HG02763 (cell line): ENCODE data around the gene GDF7.

Source experiments
- ATAC-seq: cut with Tn5 transposase; IDR thresholded peaks from one replicate; pipeline ENCODE4 v1.9.1; 2021; ENCODE audit warnings: mild to moderate bottlenecking, moderate library complexity; ENCODE audit not compliant: unreplicated experiment

Gene GDF7

DNA sequence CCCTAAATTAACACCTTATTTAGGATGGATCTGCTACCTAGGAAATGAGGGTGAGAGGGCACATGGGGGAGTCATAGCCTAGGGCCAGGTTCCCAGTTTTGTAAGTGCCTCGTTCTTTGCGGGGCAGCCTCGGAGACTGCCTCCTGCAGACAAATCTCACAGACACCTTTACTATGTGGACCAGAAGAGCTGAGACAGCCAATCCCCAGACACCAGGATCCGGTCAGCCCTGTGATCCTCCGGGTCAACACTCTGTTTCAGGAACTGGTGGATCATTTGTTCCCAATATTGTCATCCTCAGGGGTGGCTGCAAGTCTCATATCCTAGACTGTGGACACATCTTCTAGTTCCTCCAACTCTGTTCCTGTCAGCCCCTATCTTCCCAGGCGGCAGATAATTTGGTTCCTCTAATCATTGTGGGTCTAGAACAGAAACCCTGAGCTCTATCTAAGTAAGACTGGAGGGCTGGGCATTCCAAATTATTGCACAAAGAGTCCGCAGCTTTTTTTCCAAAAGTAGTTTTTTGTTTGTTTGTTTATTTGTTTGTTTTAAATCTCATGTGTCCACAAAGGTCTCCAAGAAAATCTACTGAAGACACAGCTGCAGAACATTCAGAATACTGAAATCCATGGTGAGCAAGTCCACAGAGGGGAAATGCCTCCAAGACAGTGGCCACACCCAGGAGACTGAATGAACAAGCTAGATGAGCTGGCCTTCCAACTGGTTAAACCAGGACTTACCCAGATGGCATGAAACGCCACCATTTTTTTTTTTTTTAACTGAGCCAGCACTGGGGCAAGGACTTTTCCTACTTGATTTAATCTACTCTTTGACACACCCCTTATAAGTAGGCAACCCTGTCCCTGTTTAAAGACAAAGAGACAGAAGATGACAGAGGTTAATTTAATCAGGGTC is 6.2 kb upstream of the GDF7 start:
- ATAC-seq, result no peak

DNA sequence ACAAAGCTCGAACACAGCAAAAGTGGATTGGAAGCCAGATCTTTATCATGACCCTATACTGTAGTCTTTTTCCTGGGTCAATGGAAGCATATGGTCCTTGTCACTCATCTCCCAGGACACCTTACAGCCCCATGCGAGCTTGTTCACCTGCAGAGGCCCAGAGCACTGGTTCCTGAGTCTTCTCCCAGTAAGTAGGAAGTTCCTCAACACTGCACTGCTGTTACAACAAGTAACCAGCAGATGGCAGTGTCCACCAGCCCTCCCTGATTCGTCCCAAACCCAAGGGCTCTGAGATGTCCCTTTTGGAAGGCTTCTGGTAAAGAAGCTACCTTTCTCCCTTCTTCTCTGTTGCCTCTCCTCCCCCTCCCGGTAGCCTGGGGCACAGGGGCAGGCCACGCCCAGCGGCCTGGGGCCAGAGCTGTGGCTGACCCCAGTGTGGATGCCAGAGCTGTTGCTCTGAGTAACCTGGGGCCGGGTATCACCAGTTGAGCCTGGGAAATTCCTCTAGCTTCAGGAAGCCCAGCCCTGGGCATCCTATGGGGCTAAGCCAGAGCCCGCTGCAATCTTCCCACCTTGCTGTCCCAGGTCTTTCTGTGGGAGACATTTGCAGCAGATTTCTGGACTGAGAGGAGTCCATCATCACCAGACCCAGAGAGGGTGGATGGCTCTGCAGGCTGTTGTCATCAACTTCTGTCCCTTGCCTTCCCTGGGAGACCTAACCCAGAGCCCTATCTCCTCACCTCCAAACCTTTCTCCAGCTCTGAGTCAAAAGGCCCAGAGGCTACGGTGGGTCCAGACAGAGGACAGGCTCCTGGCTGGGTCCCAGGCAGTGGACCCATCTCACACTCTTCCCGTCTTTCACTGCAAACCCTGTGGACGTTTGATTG is 5.3 kb upstream of the GDF7 start:
- ATAC-seq, result peak; percentile 56

DNA sequence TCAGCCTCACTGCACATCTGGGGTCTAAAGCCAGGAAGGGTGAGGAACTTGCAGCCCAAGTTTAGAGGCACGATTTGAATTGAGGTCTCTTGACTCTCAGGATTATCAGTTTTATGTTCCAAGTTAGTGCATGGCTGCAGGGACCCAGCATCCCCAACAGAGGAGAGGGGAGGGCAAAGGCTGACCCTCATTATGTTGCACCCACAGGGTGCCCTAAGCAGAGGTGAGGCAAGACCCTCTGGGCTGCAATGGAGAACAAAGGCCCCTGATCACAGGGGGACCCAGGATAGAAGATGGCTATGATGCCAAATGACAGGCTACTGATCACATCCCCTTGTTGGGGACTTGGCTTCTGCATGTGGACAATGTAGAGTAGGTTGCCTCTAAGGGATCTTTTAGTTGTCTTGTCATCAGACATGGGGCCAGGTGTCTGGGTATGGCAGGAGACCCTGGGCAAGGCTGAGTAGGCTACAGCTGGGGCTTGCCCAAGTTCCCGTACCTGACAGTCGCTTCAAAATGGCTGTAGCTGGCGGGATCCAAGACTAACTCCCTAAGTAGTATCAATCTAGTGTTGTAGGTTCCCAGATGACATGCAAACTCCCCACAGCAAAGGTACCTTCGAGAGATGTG is 4.5 kb upstream of the GDF7 start:
- no peak for ATAC-seq

DNA sequence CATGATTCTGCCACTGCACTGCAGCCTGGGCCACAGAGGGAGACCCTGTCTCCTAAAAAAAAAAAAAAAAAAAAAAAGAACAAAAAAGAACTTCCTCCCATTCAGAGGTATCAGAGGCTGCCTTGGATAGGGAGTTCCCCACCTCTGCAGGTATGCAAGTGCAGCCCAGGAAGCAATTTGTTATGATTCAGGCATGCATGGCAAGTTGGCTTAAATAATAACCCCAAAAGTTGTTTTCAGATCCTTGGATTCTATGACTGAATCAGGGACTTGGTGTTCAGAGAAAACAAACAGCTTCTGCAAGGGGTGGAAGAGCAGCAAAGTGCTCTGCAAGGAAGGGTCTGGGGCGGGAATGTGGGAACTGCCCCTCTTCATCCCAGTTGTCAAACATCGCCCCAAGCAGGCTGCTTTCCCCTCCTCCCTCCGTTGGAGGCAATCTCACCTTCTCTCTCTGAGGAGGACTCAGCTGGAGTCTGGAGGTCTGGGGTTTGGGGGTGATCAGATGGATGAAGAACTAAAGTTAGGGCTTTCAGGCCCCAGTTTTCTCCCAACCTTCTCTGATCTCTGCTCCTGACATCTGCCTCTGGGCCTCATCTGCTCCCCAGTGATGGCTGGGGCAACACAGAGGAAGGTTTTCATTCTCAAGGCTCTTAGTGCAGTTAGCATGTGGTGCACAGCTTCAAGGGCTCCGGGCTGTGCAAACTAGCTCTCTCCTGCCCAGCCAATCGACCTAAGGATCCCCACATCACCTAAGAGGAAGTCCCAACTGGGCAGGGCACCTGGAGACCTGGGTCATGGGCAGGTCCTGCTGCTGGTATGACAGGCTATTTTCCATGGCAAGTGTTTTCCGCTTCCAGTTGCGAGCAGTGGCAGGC is 3.5 kb upstream of the GDF7 start:
- no peak for ATAC-seq

DNA sequence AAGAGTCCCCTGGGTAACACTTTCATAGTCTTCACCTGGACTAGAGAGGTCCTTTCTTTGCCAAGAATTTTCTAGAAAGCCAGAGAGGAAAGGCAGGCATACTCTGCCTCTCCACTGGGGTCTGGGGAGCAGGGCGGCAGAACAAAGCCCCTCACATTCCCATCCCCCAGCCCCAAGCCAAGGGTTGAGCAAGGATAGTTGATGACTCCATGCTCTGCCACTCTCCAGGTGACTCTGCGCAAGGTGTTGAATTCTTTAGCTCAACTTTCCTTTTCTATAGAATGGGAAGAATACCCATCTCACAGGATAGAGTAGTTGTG is 2.9 kb upstream of the GDF7 start:
- no peak for ATAC-seq

DNA sequence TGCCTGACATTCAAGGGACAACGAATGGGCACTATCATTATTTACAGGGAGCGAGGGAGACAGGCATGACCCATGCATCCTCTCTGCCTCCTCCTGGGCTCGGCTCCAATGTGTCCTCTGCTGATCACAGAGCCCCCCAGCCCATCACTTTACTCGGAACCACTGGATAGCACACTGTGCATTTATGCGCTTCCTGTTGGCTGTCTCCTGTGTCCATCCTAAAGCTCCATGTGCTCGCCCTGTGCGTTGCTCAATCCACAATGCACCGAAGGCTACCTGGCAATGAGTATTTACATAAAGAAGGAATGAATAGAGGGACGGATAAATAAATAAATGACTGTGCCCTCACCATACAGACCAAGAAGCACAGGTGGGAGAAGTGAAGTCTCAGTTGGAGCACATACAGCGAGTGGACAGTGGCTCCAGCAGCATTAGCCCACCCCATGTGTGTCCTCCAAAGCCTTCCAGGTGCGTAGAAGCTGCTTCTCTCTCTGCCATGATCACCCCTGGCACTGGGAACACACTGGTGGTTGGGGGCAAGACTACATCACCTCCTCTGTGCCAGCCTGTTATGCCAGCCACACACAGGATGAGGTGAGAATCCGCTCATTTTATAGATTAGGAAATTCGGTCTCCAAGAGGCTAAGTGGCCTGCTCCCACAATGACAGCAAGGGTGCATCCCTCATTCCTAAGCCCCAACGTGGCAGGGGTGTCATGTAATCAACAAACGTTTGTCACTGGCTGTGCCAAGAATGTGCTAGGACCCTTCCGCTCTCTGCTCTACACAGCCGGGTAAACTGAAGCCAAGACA is 2.3 kb upstream of the GDF7 start:
- ATAC-seq, result no peak

DNA sequence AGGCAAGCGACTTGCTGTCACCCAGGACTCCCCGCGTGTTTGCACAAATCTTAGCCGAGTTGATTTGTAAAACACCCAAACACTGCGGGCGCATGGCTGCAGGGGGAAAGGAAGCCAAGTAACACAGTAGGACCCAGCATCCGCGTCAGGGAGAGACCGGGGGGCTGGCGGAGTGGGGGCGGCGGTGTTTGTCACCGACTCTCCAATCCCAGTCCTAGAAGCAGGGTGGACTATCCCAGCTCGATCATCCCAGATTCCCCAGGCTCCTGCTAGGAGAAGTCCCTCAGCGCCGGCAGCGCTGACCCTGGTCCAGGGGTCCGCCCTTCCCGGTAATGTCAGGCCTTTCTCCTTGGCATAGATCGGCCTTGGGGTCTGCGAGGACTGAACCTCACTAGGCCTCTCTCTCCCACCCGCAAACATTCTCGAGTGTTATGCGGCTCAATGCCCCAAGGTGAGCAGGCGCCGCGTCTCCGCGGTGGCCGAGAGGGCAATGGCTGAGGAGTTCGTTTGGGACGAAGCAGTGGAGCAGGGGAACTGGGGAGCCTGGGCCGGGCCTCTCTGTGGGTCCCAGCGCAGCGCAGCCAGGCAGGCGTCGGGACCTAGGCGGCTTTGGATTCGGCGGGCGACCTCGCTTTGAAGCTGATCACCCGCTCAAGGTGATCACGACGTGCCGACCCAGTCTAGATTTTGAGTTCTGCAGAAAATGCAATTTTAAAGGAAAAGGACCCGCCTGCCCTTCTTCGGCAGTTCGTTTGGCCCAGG is 1.5 kb upstream of the GDF7 start:
- ATAC-seq, result no peak

DNA sequence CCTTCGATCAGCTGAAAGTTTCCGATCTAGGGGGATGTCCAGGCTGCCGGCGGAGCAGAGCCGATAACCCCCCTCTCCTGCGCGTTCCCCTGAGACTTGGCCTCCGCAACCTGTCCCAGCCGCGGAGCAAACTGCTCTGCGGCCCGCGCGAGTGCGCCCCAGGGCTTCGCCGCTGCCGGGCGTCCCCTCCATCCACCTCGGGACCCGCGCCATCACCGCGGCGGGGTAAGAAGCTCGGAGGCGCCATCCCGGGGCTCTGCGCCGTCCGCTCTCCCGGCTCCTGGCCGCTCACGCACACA is 990 bp upstream of the GDF7 start:
- no peak for ATAC-seq

DNA sequence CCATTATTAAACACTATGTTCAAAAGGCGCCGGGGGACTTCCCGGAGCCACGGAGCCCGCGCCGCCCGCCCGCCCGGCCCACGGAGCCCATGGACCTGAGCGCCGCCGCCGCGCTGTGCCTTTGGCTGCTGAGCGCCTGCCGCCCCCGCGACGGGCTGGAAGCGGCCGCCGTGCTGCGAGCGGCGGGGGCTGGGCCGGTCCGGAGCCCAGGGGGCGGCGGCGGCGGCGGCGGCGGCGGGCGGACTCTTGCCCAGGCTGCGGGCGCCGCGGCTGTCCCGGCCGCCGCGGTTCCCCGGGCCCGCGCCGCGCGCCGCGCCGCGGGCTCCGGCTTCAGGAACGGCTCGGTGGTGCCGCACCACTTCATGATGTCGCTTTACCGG is 197 bp downstream of the GDF7 start:
- no peak for ATAC-seq

DNA sequence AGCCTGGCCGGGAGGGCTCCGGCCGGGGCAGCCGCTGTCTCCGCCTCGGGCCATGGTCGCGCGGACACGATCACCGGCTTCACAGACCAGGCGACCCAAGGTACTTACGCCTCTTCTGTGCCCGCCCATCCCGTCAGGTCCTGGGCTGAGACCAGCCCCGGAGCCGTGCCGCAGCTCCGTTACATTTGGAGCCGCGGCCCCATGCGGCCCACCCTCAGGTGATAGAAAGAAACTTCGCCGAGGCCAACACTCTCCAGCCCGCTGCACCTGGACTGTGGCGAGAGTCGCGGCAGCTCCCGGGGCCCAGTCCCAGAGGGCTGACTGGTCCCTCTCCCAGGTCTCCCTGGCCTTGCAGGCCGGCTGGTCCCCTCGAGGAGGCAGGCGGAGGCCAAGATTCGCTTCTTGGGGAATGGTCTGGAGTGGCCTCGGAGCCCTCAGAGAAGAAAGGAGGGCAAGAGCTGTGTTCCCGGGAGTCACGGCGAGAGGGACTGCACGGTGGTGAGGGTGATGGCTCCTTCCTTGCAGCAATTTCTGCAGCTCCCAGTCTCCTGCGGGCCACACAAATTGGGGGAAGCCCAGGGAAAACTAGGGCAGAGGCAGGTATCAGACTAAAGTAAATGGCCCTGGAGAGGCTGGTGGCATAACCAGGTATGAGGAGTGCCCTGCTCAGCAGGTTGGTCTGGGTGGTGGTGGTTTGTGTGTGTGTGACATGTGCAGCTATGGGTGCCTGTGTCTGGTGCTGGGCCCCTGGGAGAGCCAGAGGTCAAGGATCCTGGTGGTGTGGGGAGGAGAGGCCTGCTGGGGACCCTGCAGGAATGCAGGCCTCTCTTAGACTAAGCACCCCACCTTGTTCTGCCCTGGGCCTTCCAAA is 822 bp downstream of the GDF7 start:
- ATAC-seq, result no peak

DNA sequence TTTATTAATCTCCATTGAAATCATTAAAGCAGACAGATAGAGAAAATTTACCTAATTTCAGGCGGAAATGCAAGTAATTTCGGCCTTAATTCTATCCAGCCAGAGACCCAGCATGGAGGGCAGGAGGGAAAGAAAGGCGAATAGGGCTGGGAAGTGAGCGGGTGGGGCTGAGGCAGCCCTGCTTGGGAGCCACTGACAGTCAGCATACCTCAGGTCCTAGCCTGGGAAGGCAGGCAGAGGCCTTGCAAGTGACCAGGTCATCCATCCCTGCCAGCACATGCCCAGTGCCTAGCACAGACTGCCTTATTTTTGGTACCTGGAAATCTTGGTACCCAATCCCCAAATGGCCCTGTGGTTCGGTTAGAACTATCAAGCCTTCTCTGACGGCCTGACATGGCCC is 1.5 kb downstream of the GDF7 start:
- ATAC-seq, result no peak

DNA sequence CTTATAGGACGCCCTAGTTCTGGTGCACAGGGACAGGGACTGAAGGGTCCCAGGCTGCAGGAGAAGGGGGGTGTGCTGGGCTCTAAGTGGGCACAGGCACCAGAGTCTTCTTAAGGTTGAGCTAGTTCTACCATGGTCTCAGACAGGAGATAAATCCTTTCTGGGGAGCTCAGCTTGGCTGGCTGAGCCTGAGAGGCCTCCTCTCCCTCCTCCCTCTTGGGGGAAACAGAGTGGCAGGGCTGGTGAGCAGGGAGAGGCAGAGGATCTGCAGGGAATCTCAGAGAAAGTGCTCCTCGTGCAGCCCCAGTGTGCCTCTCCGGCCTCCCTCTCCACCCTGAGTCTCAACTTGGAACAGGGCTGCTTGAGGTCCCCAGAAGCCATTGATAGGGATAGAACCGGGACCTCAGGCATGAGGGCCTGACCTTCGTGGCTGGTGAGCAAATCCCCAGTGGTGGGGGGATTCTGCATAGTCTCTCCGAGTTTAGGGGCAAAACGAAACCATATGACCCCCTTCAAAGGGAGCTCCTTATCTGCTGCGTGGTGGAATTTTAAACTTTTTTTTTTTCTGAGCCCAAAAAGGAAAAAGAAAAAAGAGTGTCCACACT is 2.0 kb downstream of the GDF7 start:
- no peak for ATAC-seq

DNA sequence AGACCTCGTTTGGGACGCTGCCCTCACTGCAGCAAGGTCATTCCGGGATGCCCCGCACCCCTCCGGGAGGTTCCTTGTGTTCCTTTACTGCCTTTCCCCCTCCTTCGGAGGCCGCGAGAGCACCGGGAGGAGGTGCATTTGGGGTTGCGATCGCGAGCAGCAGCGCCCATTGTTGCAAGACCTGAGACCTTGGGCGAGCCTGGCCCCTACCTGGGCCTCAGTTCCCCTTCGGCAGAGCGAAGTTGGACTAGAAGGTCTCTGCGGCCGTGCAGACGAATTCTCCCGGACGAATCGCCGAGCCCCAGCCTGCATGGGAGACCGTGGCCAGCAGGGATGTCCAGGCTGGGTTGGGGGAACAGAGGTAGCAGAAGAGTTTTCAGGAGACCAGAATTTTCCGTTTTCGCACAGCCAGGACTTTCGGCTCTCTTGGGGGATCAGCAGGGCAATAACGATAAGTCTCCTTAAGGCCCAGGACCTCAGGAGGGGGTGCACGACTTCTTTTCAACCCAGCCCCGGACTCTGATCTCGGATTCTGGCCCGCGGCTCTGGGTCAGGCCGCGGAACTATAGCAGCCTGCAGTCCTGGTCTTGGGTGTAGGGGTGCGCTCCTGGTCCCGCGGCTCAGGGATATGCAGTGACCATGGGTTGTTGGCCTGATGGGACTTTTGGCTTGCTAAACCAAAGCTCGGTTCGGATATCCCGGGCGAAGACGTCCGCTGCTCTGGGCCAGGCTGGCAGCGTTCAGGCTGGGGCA is 2.8 kb downstream of the GDF7 start:
- ATAC-seq, result no peak

DNA sequence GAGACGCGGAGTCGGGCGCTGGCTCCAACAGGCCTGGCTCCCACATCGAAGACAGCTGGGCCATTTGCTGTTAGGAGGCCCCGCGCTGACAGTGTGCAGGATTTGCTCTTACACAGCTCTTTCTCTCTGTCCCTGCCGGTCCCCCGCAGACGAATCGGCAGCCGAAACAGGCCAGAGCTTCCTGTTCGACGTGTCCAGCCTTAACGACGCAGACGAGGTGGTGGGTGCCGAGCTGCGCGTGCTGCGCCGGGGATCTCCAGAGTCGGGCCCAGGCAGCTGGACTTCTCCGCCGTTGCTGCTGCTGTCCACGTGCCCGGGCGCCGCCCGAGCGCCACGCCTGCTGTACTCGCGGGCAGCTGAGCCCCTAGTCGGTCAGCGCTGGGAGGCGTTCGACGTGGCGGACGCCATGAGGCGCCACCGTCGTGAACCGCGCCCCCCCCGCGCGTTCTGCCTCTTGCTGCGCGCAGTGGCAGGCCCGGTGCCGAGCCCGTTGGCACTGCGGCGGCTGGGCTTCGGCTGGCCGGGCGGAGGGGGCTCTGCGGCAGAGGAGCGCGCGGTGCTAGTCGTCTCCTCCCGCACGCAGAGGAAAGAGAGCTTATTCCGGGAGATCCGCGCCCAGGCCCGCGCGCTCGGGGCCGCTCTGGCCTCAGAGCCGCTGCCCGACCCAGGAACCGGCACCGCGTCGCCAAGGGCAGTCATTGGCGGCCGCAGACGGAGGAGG is 3.5 kb downstream of the GDF7 start:
- ATAC-seq, result no peak

DNA sequence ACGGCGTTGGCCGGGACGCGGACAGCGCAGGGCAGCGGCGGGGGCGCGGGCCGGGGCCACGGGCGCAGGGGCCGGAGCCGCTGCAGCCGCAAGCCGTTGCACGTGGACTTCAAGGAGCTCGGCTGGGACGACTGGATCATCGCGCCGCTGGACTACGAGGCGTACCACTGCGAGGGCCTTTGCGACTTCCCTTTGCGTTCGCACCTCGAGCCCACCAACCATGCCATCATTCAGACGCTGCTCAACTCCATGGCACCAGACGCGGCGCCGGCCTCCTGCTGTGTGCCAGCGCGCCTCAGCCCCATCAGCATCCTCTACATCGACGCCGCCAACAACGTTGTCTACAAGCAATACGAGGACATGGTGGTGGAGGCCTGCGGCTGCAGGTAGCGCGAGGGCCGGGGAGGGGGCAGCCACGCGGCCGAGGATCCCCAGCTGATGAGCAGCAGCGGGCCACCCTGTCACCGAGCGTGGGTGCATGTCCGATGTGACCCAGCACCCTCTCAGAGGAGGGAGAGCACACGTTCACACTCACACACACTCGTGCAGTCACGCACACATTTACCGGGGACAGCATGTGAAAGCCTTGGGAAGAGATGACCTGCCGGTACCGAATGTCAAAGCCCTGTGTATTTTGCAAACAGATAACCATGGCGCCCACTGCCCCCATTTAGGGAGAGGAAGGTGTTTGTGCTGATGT is 4.2 kb downstream of the GDF7 start:
- ATAC-seq, result no peak

DNA sequence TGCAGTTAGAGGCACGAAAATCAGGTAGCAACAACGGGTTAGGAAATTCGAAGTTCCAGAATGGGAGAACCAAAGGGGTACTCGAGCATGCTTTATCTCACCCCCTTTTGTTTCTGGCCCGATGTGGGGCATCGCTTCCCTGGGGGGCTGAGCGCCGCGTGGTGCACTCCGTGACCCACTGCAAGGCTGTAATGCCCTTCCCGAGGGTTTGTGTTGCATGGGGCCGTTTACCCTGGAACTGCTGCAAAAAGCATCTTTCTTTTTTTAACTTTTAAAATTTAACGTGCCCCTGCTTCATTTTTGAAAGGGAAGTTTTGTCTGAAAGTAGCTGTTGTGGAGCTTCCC is 4.8 kb downstream of the GDF7 start:
- ATAC-seq, result no peak
